GM18502 (cell line): ENCODE measurements around the gene MADD.

Source experiments
- ATAC-seq: cut with Tn5 transposase; IDR thresholded peaks from one replicate; pipeline ENCODE4 v1.9.1; 2021; ENCODE audit warnings: mild to moderate bottlenecking; ENCODE audit not compliant: unreplicated experiment, poor library complexity

The MADD gene

DNA sequence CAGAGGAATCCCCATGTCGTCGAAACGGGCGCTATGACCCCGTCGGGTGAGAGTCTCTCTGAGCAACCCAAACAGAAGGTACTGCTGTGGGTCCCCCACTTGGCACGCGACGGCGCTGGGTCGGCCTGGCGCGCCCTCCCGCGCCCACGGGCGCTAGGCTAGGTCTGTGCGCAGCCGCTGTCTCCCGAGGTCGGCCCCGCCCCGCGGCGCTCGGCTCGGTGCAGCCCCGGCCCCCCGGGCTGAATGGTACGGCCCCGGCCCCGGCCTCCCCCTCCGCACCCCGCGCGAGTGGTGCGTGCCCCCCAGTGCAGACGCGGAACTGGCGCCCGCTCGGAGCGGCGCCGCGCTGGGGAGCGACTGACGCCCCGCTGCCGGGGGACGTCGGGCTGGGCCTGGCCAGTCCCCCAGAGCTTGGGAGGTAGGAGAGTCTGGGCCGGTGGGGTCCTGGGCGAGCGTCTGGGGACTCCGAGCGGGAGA lies at the start of gene MADD:
MADD (plus strand) TSS at position 305 of the 477 bp plus-strand sequence.
- peak; percentile 74 for ATAC-seq

DNA sequence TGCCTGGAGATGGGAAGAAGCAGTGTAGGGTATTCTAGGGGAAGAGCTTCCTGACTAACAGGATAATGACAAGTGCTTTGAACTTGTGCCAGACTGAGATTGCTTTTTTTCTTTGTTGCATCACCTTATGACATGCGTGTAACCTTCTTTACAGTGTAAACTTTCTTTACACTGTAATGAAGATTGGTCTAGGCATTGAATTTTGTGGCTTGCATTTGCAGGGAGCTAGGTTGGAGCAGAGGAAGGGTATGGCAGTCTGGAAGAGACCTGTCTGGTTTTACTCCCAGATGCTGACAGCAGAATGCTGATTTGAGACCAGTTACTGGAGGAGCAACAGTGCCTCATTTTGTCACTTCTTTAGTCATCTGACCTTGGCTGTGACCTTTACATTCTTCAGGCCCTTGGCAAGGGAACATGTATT lies 49.5 kb upstream of the MADD start:
- ATAC-seq = no peak

DNA sequence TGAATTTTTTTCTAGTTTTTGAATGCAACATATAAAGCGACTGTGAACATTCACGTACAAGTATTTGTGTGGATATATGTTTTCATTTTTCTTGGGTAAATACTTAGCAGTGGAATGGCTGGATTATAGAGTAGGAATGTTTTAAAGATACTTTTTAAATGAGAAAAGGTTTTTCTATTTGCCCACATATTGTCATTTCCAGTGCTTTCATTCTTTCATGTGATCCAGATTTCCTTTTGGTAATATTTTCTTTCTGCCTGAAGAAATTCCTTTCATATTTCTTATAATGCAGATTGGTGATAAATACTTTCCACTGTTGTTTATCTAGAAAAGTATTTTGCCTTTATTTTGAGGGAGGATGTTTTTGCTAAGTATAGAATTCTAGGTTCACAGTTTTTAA lies 47.2 kb upstream of the MADD start:
- ATAC-seq = no peak

DNA sequence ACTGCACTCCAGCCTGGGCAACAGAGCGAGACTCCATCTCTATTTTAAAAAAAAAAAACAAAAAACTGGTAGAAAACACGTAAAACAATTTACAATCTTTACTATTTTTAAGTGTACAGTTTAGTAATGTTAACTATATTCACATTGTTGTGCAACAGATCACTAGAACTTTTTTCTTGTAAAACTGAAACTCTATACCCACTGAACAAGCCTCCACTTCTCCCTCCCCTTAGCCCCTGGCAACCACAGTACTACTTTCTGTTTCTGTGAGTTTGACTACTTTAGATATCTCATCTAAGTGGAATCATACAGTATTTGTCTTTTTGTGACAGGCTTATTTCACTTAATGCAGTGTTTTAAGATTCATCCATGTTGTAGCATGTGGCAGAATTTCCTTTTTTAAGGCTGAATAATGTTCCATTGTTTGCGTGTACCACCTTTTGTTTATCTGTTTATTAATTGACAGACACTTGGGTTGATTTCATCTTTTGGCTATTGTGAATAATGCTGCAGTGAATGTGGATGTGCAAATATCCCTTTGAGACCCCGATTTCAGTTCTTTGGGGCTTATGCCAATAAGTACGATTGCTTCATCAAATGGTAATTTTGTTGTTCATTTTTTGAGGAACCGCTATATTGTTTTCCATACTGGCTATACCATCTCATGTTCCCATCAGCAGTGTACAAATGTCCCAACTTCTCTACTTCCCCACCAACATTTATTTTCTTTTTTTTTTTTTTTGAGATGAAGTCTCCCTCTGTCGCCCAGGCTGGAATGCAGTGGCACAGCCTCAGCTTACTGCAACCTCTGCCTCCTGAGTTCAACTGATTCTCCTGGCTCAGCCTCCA lies 44.2 kb upstream of the MADD start:
- peak; percentile 82 for ATAC-seq

DNA sequence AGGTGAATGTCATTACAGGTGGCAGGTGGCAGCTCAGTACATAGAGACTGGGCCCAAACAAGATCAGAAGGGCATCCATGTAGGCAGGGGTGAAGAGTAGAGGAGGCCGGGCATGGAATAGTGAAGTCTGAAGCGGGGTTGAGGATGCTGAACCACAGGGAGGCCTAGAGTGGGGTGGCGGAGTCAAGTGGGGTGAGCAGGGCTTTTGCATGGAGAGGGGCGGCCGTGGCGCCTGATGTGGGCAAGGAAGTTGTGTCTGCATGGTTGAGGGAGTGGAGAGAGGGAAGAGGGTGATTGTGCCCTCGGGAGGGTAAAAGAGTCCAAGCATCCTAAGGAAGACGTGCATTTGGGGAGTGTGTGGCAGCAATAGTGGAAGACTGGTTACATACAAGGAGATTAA lies 40.8 kb upstream of the MADD start:
- no peak for ATAC-seq

DNA sequence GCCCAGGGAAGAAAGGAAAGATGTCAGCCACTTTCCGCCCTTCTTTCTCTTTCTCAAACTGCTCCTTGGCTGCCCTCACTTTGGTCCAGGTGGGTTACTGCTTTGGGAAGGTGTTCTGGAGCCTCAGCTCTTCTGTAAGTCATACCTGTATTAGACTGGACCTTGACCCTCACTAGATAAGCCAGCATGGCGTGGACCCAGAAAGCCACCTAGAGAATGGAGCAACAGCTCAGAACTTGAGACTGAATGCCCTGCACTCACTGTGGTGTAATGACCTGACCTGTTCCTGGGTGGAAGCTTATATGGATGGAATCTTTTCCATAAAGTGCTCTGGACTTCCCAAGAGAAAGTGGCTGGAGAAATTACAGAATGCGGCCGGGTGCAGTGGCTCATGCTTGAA lies 36.9 kb upstream of the MADD start:
- ATAC-seq = no peak

DNA sequence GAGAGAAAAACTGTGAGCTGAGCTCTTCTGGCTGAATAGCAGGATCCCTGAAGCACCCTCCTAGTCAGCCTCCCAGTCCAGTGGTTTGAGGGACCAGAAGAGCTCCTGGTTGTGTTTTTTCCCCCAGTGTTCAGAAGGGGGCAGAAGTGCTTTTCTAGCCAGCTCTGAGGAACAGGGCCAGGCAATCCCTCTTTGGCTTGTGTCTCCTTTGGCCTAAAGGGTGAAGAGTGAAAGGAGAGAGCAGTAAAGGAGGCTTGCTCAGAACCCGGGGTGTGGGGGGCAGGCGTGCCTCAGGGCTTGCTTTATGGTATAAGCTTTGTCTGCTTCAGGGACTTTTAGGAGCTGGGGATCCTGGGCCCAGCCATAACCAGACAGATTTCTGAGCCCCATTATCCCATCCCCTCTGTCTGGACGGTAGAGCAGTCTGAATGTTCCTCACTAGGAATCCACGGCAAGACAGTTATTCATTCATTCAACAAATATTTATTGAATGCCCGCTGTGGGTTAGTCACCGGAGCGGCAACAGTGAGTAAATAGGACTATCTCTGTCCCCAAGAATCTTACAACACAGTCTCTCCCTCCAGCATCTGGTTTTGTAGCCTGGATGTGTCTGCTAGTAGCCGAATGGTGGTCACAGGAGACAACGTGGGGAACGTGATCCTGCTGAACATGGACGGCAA lies 35.8 kb upstream of the MADD start:
- ATAC-seq = no peak

DNA sequence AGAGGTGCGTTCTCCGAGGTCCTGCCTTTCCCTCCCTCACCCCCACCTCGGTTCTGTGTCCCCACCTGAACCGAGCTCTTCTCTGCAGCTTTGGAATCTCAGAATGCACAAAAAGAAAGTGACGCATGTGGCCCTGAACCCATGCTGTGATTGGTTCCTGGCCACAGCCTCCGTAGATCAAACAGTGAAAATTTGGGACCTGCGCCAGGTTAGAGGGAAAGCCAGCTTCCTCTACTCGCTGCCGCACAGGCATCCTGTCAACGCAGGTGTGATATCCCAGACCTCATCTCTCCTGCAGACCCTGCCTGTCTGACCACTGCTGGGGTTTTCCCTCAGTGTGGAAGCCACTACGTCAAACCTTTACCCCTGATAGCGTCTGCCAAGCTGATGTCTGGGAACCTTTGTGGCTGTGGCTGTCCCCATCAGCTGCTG lies 35.2 kb upstream of the MADD start:
- ATAC-seq = no peak

DNA sequence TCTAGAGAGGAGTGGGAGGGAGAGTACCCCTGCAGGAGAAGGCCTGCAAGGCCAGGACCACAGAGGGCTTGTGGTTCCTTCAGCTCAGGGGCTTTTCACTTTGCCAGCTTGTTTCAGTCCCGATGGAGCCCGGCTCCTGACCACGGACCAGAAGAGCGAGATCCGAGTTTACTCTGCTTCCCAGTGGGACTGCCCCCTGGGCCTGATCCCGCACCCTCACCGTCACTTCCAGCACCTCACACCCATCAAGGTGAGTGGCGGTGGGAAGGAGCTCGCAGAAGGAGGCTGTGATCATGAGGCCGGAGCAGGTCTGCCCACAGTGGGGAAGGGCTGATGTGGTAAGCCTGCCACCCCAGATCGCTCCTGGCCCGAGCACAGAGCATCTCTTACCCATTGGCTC lies 34.8 kb upstream of the MADD start:
- ATAC-seq = no peak

DNA sequence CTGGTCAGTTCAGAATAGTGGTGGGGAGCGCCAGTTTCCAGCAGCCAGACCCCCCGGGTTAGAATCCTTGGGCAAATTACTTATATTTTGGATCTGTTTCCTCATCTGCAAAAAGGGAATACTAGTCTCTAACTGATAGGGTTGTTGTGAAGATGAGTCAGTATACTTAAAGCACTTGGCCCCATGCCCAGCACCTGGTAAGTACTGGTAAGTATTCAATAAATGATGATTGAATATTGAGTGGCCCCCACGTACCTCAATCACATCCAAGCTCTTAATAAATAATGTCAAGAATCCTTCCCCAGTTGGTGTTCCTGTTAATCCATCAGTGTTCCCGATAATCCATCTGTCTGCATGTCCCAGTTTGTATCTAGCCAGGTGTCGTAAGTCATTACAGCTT lies 33.5 kb upstream of the MADD start:
- ATAC-seq = no peak

DNA sequence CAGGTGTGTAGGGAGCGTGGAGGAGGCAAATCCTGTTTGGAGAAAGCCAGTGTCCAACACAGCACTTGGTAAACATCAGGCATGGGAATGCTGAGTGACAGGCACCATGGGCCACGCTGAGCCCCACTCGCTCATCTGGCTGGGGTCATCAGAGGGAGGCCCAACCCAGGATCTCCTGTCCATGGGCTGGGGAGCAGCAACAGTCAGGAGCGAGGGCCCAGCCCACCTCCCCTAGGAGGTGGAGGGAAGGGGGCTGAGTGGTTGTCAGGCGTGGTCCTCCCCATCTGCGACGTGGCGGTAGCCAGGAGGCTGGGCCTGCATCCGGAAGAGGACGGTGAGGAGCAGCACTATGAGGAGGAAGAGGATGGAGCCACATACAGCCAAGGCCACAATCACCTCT lies 30.1 kb upstream of the MADD start:
- no peak for ATAC-seq

DNA sequence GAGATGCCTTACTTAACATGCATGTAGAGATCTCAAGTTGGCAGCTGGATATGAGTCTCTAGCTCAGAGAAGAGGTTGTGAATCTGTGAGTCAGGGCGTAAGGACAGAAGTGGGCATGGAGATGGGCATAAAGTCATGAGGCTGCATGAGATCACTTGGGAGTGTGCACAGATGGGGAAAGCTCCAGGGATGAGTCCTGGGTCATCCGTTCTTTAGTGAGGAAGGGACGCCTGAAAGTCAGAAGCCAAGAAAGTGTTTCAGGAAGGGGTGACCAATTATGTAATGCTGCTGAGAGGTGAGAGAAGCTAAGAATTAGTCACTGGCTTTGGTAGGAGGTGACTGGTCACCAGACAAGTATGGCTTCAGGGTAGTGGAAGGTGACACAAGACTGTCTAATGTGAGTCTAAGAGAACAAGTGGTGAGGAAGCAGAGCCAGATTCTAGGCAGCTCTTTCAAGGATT lies 28.1 kb upstream of the MADD start:
- ATAC-seq = no peak

DNA sequence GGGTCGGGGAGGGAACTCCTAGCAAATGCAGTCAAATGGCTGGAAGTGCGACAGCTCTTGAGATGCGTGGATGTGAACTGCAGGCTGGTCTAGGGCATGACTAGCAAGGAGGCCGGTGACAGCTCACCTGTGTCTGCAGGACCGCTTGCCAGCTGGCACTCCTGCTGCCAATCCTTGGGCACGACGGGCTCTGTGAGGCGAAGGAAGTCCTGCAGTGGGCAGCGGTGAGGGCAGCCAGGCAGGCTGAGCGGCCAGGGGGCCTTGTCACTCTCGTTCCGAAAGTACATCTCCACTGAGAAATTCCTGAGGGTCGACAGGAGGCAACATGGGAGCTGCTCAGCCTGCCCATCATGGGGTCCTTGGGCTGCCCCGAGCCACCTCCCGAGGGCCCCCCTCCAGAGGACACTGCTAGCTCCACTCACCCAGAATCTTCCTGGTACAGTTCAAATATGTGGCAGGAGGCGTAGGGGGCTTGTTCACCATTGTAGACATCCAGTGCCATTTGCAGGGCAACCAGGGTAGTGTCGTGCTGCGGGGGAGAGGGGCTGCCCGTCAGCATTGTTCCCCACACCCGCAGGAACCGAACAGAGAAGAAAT lies 27.2 kb upstream of the MADD start:
- ATAC-seq = no peak

DNA sequence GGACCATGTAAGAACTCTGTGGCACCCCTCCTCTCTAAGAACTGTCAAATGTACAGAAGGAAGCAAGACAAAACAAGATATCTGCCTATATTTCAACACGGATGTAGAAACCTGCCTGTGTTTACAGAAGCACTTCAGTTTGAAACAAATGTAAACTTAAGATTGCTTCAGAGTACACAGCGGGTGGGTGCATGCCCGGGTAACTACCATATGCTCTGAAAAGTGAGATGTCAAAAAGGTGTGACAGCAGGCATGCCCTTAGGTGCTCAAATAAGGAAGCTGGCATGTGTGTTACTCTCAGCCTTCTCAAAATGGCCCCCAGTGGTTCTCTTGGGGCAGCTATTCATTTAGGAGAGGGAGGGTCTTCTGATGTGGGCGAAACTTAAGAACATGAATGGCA lies 26.5 kb upstream of the MADD start:
- ATAC-seq = no peak

DNA sequence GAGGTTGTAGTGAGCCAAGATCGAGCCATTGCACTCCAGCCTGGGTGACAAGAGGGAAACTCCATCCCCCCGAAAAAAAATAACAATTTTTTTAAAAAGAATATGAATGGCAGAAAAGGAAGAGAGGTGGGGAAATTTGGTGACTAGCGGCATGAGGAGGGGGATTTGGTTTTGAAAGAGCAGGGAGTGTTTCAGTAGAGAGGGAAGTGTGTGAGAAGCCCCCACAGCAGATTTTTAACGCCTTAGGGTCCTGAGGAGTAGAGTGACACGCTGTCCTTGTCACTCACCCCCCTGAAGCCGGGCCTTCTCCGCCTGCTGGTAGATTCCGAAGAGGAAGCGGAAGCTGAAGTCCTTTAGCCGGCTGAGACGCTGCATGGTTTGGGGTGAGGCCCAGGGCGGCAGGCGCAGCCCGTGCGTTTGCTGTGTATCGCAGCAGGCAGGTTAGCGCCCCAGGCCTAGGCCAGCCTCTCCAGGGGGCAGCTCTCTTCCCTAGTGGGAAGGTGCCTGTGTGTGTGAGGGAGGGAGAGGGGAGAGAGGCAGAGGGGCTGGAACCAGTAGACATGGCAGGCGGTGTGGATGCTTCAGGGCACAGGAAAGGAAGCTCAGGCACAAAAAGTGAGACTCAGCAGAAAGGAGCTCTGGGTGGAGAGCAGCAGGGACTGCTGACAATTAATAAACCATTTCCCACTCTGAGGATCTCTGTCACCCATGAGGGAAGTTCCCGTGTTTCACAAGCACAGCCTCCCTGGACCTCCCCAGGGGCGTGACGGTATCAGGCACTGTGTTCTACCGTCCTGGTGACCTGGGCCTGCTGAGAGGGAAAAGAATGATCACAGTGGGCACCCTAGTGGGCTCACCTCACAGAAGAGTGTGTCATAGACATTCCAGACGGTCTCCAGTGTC lies 25.2 kb upstream of the MADD start:
- ATAC-seq = no peak

DNA sequence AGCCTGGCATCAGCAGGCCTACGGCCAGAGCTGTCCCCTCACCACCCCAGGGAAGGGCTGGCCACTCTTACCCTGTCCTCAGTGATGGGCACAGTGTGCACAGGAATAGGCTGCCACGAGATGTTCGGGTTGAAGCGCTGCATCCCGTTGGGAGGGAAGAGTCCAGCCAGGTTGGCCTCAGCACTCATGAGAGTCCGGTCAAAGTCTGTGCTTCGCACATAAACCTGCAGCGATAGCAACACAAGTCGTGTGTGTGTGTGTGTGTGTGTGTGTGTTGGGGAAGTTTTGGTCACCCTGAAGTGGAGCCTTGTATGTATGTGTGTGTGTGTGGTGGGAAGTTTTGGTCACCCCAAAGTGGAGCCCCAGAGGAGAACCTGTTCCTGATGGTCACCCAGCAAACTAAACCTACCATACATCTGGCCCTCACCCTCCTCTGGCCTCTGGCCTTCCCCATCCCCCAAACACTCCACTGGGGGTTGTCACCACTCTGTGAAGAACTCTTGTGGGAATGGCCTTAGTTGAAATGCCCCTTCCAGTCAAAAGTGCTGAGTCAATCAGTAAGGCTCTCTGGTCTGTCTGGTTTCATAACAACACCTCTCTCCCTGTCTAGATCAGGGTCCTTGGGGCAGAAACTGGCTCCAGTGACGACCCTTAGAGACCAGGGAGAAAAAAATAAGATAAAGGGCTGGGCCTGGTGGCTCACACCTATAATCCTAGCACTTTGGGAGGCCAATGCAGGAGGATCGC lies 24.1 kb upstream of the MADD start:
- no peak for ATAC-seq

DNA sequence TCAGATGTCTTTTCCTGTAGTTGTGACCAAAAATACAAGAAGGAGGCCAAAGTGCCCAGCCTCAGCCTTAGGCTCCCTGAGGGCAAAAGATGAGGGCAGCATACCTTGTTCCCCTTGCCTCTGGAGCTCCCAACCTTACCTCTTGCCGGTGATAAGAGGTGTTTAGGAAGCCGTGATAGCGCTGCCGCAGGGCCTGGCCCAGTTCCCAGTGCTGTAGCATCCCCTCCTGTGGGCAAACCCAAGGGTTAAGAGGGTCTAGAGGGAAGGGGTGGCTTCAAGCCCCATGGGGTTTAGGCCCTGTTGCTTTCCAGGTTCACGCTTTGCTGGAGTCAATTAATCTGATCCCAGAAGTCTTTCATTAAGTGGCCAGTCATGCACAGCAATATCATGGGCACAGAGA lies 22.4 kb upstream of the MADD start:
- ATAC-seq = no peak

DNA sequence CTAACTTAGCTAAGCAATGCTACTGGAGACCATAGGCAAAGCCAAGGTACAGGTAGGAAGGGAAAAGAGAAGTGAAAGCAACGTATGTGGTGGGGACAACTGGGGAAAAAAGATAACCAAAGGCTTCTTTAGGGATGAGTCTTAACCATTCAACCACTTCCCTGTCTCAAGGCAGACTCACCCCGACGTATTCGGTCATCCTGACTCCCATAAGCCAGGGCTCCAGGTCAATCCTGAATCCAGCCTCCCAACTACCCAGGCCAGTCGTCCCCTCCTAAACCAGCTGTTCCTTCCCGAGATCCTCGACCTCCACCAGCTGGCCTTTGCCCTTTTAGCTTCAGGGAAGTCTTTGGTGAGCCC lies 21.6 kb upstream of the MADD start:
- ATAC-seq = peak; percentile 28

DNA sequence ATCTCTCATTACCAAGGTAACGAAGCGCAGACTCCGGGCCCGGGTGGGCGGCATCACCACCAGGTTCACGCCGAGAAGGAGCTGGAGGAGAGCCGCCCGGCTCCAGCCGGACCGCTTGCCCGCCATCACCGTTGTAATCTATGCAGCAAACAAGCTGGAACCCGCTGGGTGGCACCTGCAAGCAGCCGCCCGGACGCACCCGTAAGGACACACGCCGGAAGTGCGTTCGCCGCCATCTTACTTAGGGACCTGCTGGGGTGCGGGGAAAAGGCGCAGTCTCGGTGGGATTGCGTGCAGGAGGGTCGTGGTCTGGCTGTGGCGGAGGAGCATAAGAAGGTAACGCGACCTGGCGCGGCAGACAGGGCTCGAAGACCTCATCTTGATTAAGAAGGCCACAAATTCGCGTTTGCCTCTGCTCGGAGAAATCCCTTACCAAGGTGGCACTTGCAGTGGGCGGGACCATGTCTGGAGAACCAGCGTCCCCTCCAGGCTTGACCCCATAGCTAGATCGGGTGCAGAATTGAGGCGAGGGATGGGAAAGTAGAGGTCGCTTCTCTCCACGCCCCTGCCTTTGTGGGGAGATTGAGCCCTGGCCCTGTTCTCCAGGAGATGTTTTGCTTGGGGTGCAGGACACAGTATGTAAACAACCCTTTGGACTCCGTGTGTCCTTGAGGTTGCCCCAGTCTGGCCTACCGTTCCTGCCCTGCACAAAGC lies 21.1 kb upstream of the MADD start, which contains the start of gene ACP2:
ACP2 (minus strand) TSS at position 151 of the 714 bp plus-strand sequence; CDS start at position 126, 25 bp downstream.
- peak; percentile 96 for ATAC-seq
